ENCODE data around the gene APAF1. TPM values are rescaled to one million over a fixed set of nuclear protein-coding genes. Genes with fewer than 3 reads are reported as not detected.

Gene APAF1
- total RNA-seq, 3 donors from 2014 or later: 22.5 to 44.2 (median 41.9) TPM

DNA sequence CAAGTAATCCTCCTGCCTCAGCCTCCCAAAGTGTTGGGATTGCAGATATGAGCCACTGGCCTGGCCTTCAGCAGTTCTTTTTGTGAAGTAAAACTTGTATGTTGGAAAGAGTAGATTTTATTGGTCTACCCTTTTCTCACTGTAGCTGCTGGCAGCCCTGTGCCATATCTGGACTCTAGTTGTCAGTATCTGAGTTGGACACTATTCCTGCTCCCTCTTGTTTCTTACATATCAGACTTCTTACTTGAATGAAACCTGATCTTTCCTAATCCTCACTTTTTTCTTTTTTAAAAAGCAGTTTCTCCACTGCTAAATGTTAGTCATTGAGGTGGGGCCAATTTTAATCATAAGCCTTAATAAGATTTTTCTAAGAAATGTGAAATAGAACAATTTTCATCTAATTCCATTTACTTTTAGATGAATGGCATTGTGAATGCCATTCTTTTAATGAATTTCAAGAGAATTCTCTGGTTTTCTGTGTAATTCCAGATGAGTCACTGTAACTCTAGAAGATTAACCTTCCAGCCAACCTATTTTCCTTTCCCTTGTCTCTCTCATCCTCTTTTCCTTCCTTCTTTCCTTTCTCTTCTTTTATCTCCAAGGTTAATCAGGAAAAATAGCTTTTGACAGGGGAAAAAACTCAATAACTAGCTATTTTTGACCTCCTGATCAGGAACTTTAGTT is 88.7 kb downstream of the APAF1 start:
- Histone ChIP-seq H3K36me3 (ENCODE audit: low read depth) (no peaks in the 10 kb centered on the region), H3K4me1 (ENCODE audit: low read depth) (no peaks in the 10 kb centered on the region), H3K9me3 (no peaks in the 10 kb centered on the region), H3K4me3 (no peak overlapping the region)
- no peak for DNase-seq
- no peak for ATAC-seq
- intact Hi-C loops (cut with DNase I, micrococcal nuclease): no loop called here
- TF ChIP-seq, protein P1, sequence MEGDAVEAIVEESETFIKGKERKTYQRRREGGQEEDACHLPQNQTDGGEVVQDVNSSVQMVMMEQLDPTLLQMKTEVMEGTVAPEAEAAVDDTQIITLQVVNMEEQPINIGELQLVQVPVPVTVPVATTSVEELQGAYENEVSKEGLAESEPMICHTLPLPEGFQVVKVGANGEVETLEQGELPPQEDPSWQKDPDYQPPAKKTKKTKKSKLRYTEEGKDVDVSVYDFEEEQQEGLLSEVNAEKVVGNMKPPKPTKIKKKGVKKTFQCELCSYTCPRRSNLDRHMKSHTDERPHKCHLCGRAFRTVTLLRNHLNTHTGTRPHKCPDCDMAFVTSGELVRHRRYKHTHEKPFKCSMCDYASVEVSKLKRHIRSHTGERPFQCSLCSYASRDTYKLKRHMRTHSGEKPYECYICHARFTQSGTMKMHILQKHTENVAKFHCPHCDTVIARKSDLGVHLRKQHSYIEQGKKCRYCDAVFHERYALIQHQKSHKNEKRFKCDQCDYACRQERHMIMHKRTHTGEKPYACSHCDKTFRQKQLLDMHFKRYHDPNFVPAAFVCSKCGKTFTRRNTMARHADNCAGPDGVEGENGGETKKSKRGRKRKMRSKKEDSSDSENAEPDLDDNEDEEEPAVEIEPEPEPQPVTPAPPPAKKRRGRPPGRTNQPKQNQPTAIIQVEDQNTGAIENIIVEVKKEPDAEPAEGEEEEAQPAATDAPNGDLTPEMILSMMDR (IDR thresholded peaks at IDR 0.05): no peak

DNA sequence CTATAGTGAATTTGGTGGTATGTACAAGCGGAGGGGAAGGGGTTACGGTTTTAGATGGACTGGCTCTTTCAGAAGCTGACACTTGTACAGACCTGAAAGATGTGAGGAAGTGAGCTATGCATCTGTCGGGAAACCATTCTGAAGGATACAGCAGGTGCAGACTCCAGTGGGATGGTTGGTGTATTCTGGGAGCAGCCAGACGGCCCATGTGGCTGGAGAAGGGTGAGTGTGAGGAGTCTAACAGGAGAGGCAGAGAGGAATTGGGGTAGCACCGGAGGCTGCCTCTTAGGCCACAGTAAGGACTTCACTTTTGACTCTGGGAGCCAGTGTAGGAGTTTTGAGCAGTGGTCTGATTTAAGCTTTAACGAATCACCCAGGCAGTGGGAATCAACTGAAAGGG is 90.7 kb downstream of the APAF1 start:
- no peaks in the 10 kb centered on the region for H3K36me3 ChIP-seq (ENCODE audit: low read depth)
- DNase-seq (no peak), ATAC-seq (no peak)
- TF ChIP-seq, protein P1 (IDR thresholded peaks at IDR 0.05): no peak
- no peak overlapping the region for H3K4me3 ChIP-seq
- no peaks in the 10 kb centered on the region for H3K9me3 ChIP-seq
- no peaks in the 10 kb centered on the region for H3K4me1 ChIP-seq (ENCODE audit: low read depth)
- intact Hi-C loops (cut with DNase I, micrococcal nuclease): no loop called here

DNA sequence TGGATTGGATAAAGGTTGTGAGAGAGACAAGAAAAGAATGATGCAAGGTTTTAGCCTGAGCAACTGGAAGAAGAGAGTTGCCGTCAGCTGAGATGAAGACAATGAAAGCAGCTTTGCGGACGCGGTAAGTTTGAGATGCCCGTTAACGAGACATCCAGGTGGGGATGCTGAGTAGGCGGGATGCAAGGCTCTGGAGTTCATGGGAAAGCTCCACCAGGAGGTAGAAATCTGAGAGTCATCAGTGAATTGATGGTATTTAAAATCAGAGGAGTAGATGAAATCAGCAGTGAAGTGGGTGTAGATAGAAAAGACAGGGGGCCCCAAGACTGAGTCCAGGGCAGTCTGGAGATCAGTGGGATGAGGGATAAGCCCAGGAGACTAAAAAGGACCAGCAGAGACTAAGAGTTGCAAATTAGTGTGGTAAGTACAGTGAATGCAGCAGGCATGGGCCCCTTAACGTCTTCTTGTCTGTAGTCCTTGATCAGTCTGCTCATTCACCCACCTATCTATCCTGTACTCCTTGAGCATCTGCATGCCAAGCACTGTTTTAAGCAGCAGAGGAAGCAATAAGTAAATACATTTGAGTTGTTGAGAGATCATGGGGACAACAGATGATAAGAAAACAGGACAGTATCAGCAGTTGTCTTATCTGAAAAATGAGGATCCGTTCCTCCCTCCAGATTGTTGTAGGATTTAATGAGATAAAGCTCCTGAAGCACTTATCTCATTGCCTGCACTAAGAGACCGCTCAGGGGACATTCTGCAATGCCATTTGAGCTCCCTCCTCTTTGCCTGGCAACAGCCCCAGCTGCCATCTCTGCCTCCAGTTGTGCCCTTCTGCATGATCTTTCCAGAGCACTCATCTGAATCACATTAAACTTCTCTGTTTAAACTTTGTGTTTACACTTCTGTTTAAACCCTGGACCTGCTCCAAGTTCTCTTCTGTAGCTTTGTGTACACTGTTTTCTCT is 91.5 kb downstream of the APAF1 start:
- no peaks in the 10 kb centered on the region for H3K4me1 ChIP-seq (ENCODE audit: low read depth)
- no peaks in the 10 kb centered on the region for H3K36me3 ChIP-seq (ENCODE audit: low read depth)
- H3K9me3 ChIP-seq: no peaks in the 10 kb centered on the region
- DNase-seq: peak in 1 of 3 donors; percentile 10
- TF ChIP-seq, protein P1 (IDR thresholded peaks at IDR 0.05): no peak
- intact Hi-C loops (cut with DNase I, micrococcal nuclease): no loop called here
- ATAC-seq: peak; percentile 27
- H3K4me3 ChIP-seq: no peak overlapping the region

DNA sequence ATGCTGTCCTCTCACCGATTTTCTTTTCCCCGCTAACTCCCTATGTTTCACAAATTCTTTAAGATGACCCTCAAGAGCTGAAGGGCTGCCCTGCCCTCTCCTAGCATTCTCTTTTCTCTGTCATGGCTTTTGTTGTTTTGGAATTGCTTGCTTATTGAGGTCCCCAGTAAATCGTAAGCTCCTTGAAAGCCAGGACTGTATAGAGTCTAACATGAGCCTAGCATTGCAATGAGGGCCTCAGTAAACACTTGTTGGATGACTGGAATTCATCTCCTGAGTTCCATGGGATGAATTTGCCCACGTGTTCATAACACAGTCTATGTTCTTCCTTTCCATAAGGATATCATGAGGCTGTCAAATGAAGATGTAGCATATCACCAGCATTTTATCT is 92.2 kb downstream of the APAF1 start:
- no peaks in the 10 kb centered on the region for H3K36me3 ChIP-seq (ENCODE audit: low read depth)
- no peak for DNase-seq
- no peak for ATAC-seq
- no peaks in the 10 kb centered on the region for H3K9me3 ChIP-seq
- no peak overlapping the region for H3K4me3 ChIP-seq
- TF ChIP-seq, protein P1 (IDR thresholded peaks at IDR 0.05): no peak
- intact Hi-C loops (cut with DNase I, micrococcal nuclease): no loop called here
- H3K4me1 ChIP-seq (ENCODE audit: low read depth): no peaks in the 10 kb centered on the region

DNA sequence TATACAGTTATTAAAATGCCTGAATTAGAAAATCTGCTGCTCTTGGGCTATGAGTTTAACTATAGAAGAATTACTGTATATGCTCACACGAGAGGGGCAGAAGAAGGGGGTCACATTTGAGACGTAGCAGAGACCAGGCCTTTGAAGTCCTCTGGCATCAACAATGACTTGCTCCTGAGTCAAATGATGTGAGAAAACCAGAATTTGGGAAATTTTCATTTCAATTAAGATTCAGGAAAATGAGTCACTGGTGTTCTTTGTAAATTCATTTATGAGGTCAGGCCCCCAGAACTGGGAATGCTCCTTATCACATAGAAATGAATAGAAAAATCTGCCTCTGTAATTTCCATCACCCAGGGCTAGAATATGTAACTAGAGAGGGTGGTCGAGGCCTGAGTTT is 92.9 kb downstream of the APAF1 start:
- intact Hi-C loops (cut with DNase I, micrococcal nuclease): no loop called here

More for the DNA sequence above, 92.9 kb downstream of the APAF1 start:
- TF ChIP-seq, protein P1 (IDR thresholded peaks at IDR 0.05): no peak
- DNase-seq (no peak), ATAC-seq (no peak)
- H3K36me3 ChIP-seq (ENCODE audit: low read depth): no peaks in the 10 kb centered on the region
- H3K4me3 ChIP-seq: no peak overlapping the region
- no peaks in the 10 kb centered on the region for H3K4me1 ChIP-seq (ENCODE audit: low read depth)
- no peaks in the 10 kb centered on the region for H3K9me3 ChIP-seq
